PC-9 (cell line): ENCODE results near the gene PDE6B. TPM values are rescaled to one million over a fixed set of nuclear protein-coding genes. Genes with fewer than 3 reads are reported as not detected.

Source experiments
- Bru-seq: library from RNA; stranded (reverse); fragments of 400-500 nt; gene quantifications from one replicate; lab custom pipeline; 2021; lab: Mats Ljungman, UMichigan
- BruChase-seq, 2 experiments: library from RNA; stranded (reverse); fragments of 400-500 nt; gene quantifications; one replicate each; lab custom pipeline; 2021; lab: Mats Ljungman, UMichigan
- BruUV-seq: library from RNA; stranded (reverse); fragments of 400-500 nt; replicated peaks from 2 replicates; lab custom pipeline; 2021; lab: Mats Ljungman, UMichigan
- CTCF ChIA-PET: fragments of 300-600 bp; sonication (Branson Sonifier 250); formaldehyde crosslinking; loops from one replicate; lab custom pipeline; 2022; ENCODE audit warnings: antibody characterized with exemption; lab: Charles Lee
- POLR2A ChIA-PET: fragments of 300-600 bp; sonication (Branson Sonifier 250); formaldehyde crosslinking; loops from one replicate; lab custom pipeline; 2022; ENCODE audit warnings: antibody characterized with exemption; ENCODE audit not compliant: unreplicated experiment; lab: Charles Lee
- DNase-seq, 2 experiments: peaks; one replicate each; pipeline versions ENCODE4 v3.0.0 to v3.0.0-alpha.2; 2015 to 2022; ENCODE audit warnings: mixed read lengths in 1 of 2
- H2AFZ ChIP-seq: fragments of 200-600 bp; sonication (generic); 2 replicates; pipeline ENCODE4 v1.8.1; 2017; ENCODE audit warnings: antibody characterized with exemption
- H3F3A ChIP-seq: fragments of 200-600 bp; sonication (generic); 2 replicates; pipeline ENCODE4 v1.8.1; 2017; ENCODE audit warnings: antibody characterized with exemption, mild to moderate bottlenecking, low read depth; ENCODE audit not compliant: insufficient read depth
- H3K27ac ChIP-seq: fragments of 200-600 bp; sonication (generic); 2 replicates; pipeline ENCODE4 v1.6.1; 2016; ENCODE audit warnings: mixed run types
- H3K27me3 ChIP-seq: fragments of 200-600 bp; sonication (generic); 2 replicates; pipeline ENCODE4 v1.6.1; 2016; ENCODE audit warnings: low read depth, mixed run types; ENCODE audit not compliant: insufficient read depth
- H3K36me3 ChIP-seq: fragments of 200-600 bp; sonication (generic); 2 replicates; pipeline ENCODE4 v1.6.1; 2016; ENCODE audit warnings: low read depth, mixed run types
- H3K4me1 ChIP-seq: fragments of 200-600 bp; sonication (generic); replicated peaks from 2 replicates; pipeline ENCODE4 v1.6.1; 2016; ENCODE audit warnings: mixed run types; ENCODE audit not compliant: insufficient read depth
- H3K4me2 ChIP-seq: fragments of 200-600 bp; sonication (generic); 2 replicates; pipeline ENCODE4 v1.6.1; 2017; ENCODE audit warnings: mixed run types
- H3K4me3 ChIP-seq: fragments of 200-600 bp; sonication (generic); 2 replicates; pipeline ENCODE4 v1.6.1; 2016; ENCODE audit warnings: mixed run types
- H3K79me2 ChIP-seq: fragments of 200-600 bp; sonication (generic); 2 replicates; pipeline ENCODE4 v1.6.1; 2017; ENCODE audit warnings: low read depth, mixed run types
- H3K9me2 ChIP-seq: fragments of 200-600 bp; sonication (generic); 2 replicates; pipeline ENCODE4 v1.8.1; 2017; ENCODE audit warnings: mild to moderate bottlenecking; ENCODE audit not compliant: insufficient read depth
- H3K9me3 ChIP-seq: fragments of 200-600 bp; sonication (generic); 2 replicates; pipeline ENCODE4 v1.8.1; 2016; ENCODE audit warnings: low read depth; ENCODE audit not compliant: insufficient read depth
- H4K20me1 ChIP-seq: fragments of 200-600 bp; sonication (generic); 2 replicates; pipeline ENCODE4 v1.8.1; 2017; ENCODE audit not compliant: insufficient read depth
- CTCF ChIP-seq: fragments of 200-600 bp; sonication (generic); conservative IDR thresholded peaks from 2 replicates; pipeline ENCODE4 v1.6.1; 2017; ENCODE audit warnings: mixed run types, antibody characterized with exemption, mild to moderate bottlenecking, moderate library complexity
- EZH2 ChIP-seq: fragments of 200-600 bp; sonication (generic); IDR thresholded peaks from 2 replicates; pipeline ENCODE4 v1.8.0; 2017; ENCODE audit warnings: antibody characterized with exemption, low read depth
- intact Hi-C: fragments of 100-400 bp; cut with micrococcal nuclease; formaldehyde crosslinking; loops from one replicate; pipeline ENCODE4 v1.10.0; 2022; ENCODE audit not compliant: unreplicated experiment
- long read RNA-seq: library from polyadenylated mRNA; stranded (forward); transcript quantifications from one replicate; pipeline ENCODE4 v2.0.0, GENCODE V29; 2022
- total RNA-seq: library from RNA; stranded (reverse); gene quantifications from 2 replicates; pipeline ENCODE4 v1.2.3, GENCODE V29; 2021

PDE6B gene
- total RNA-seq: 5.9 and 8.2 TPM in 2 replicates
- Bru-seq, nascent RNA: percentile 16 among the genes with signal in this experiment
- percentile 17 among the genes with signal in this experiment for BruChase-seq, experiment 1, labeled RNA remaining after a 2-hour chase
- BruChase-seq, experiment 2, labeled RNA remaining after a 6-hour chase: percentile 19 among the genes with signal in this experiment
- long read RNA-seq, partial matches to known transcripts: 4 of 8 reads
- long read RNA-seq, other reads (novel, unspliced or antisense): 3 of 8 reads

- DNase-seq: no peak
- H3K4me3 ChIP-seq: no peak within 1 kb of the TSS
- ChIA-PET POLR2A (no interaction called here), CTCF (no interaction called here)
- TF ChIP-seq CTCF (no peak), EZH2 (no peak)
- H3K4me1 ChIP-seq: no peaks in the 10 kb centered on the region
- no peaks in the 10 kb centered on the region for H3K9me2 ChIP-seq
- H4K20me1 ChIP-seq: no peaks in the 10 kb centered on the region
- H3K4me2 ChIP-seq: no peak within 1 kb of the TSS
- intact Hi-C loops: no loop called here
- peaks cover 89% of the 10 kb centered on the region for H3K27me3 ChIP-seq
- H3F3A ChIP-seq: no peaks in the 10 kb centered on the region
- H3K79me2 ChIP-seq: no peaks in the 10 kb centered on the region
- no TSS peak for BruUV-seq
- H2AFZ ChIP-seq: no peak within 1 kb of the TSS
- H3K9me3 ChIP-seq: no peaks in the 10 kb centered on the region
- no peaks in the 10 kb centered on the region for H3K36me3 ChIP-seq
- no peak within 1 kb of the TSS for H3K27ac ChIP-seq
Measured at GRCh38 chr4:624705-625590, at the start of gene PDE6B. TSS of gene PDE6B (plus strand) at chr4:625573. CDS start at chr4:625627, 54 bp downstream.

GRCh38 chr4:576245-576821 is 49.0 kb upstream of the PDE6B start, which contains the start of gene TMEM271:
TSS of gene TMEM271 (minus strand) at chr4:576295. CDS start at chr4:576062, 233 bp downstream.
- Histone ChIP-seq H3K27ac (no peak within 1 kb of the TSS), H3K79me2 (no peaks in the 10 kb centered on the region), H3K36me3 (no peaks in the 10 kb centered on the region), H3K9me2 (no peaks in the 10 kb centered on the region), H2AFZ (0 out of 2 replicates have a peak within 1 kb of the TSS, but pooled peaks have one; percentile 6), H3K4me3 (peak within 1 kb of the TSS; percentile 37; the same call in 1 of the 2 replicates), H3K27me3 (peaks cover 67% of the 10 kb centered on the region), H4K20me1 (no peaks in the 10 kb centered on the region), H3K4me1 (no peaks in the 10 kb centered on the region), H3F3A (no peaks in the 10 kb centered on the region), H3K4me2 (peak within 1 kb of the TSS; percentile 73), H3K9me3 (no peaks in the 10 kb centered on the region)
- intact Hi-C loops: no loop called here
- BruUV-seq: no TSS peak
- DNase-seq: no peak
- TF ChIP-seq EZH2 (no peak), CTCF (no peak)
- ChIA-PET CTCF (no interaction called here), POLR2A (no interaction called here)

GRCh38 chr4:576991-577498 is 48.3 kb upstream of the PDE6B start:
- intact Hi-C loops: no loop called here
- Histone ChIP-seq H3K36me3 (no peaks in the 10 kb centered on the region), H3F3A (no peaks in the 10 kb centered on the region), H3K79me2 (no peaks in the 10 kb centered on the region), H3K27ac (no peak overlapping the region), H3K4me1 (no peaks in the 10 kb centered on the region), H3K4me3 (peak overlapping the region; percentile 37; the same call in 1 of the 2 replicates), H2AFZ (0 out of 2 replicates have a peak overlapping the region, but pooled peaks have one; percentile 6), H3K9me2 (no peaks in the 10 kb centered on the region), H4K20me1 (no peaks in the 10 kb centered on the region), H3K27me3 (peaks cover 67% of the 10 kb centered on the region), H3K4me2 (peak overlapping the region; percentile 73), H3K9me3 (no peaks in the 10 kb centered on the region)
- CTCF ChIA-PET: no interaction called here
- BruUV-seq: no TSS peak
- DNase-seq: no peak
- TF ChIP-seq CTCF (no peak), EZH2 (no peak)
- POLR2A ChIA-PET: no interaction called here
